UCSD-AML1 (cell line): ENCODE data around the gene PGPEP1.
"Not testable (repeated sequence)": the region's sequence is repeated elsewhere in the genome, so short reads cannot be mapped to it uniquely, and the experiment has no call there.

Source experiments
- DNase-seq: peaks from one replicate; lab custom pipeline; 2025; ENCODE audit not compliant: unreplicated experiment; lab: John Stamatoyannopoulos, UW

The PGPEP1 gene

DNA sequence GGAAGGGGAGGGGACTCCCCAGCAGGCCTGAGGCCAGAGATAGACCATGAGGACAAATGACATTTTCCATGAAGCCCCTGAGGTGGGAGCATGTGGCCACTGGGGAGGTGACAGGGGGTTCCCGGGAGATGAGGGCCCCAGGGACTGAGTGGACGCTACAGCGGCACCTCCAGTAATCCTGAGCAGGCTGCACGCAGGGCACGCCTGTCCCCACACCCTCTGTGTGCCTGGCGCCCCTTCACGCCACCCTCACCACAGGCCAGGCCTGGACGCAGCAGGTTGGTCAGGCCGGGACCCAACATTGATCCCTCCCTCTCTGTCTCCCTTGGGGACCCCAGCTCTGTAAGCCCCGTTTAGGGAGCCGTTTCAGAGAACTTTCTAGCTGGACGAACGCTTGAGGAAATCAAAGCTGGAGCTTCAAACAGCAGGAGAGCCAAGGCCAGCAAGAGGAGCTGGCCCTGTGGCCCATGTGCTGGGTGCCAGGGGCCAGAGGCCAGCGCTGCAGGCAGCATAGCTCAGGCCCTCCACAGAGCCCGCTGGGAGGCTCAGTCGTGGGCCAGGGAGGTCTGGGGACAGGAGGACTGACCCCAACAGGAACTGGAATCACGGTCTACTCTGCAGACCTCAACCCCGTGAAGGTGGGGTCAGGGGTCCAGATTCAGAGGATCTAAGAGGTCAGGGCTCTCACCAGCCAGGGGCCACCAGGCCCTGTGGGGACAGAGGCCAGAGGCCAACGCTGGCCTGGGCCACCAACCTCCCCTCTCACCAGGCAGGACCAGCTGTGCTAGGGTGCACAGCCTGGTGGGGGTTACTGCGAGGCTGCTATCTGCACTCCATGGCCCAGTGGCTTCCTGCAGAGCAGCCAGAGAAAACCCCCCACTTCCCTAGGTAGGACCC, 32.1 kb upstream of the PGPEP1 start:
- no peak for DNase-seq

- no peak for DNase-seq
These were observed 31.5 kb upstream of the PGPEP1 start for GRCh38 chr19:18308948-18309325.

DNA sequence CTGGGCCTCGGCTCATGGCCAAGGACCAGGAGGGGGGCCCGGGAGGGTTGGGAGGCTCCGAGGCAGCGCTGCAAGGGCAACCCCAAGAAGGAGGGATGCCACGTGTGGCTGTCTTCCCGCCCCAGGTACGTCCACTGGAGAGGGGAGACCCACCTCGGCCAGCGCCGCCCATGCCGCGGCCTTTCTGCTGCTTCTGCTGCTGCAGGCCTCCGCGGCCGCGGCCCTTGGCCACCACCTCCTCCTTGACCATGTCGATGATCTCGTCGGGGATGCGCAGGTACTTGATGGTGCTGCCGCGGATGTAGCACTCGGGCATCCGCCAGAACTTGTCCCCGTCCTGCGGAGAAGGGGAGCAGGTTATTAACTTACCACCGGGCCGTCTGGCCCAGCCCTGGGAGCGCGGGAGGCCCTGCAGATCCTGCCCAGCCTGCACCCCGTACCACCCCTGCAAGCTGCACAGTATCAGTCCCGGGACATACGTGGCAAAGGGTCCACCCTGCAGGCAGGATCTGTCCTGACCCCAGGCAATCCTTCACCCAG, 30.8 kb upstream of the PGPEP1 start:
- DNase-seq: no peak

- DNase-seq: no peak
These were observed 30.1 kb upstream of the PGPEP1 start for GRCh38 chr19:18310118-18310909.

DNA sequence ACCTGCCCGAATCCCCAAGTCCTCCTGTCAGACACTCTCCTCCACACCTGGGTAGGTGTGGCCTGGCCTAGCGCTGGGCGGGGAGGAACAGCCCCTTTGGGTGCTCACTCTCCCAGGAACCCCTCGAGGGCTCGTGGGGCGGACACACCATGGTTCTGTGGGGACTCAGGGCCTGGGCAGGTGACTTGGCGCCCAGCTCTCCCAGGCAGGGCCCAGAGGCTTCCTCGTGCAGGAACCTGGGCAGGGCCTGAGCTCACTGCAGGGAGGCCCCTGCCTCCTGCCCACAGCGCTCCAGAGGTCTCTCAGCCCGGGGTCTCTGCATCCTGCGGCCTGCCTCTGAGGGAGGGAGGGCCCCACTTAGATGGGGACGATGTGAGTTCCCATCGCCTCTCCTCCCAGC, 29.4 kb upstream of the PGPEP1 start:
- DNase-seq: no peak

GRCh38 chr19:18311502-18312091, 28.8 kb upstream of the PGPEP1 start:
- DNase-seq: no peak

DNA sequence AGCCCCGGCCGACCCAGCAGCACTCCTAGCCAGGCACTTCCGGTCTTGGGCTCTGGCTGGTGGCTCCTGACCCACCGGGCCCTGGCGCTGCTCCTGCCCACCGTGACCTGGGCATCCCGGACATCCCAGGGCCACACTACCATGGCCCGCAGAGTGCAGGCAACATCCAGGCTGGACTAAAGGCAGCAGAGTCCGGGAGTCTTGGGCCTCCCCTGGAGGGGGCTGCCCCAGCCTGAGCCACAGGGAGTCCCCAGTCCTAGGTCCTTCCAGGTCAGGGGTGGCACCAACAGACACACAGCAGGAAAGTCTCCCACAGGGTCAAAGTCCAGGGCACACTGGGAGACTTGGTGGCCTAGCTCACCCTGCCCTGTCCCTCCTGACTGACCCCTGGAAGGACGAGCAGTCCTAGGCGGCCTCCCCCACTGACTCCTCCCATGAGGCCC, 28.3 kb upstream of the PGPEP1 start:
- DNase-seq: no peak

GRCh38 chr19:18313398-18313797, 27.0 kb upstream of the PGPEP1 start:
- DNase-seq: no peak

- peak; percentile 95 for DNase-seq
These were observed 22.2 kb upstream of the PGPEP1 start for GRCh38 chr19:18317961-18318800.

GRCh38 chr19:18319591-18320135, 20.7 kb upstream of the PGPEP1 start:
- DNase-seq: no peak

- DNase-seq: peak; percentile 47
These were observed 19.3 kb upstream of the PGPEP1 start for GRCh38 chr19:18320865-18321733.

GRCh38 chr19:18321734-18322102, 18.7 kb upstream of the PGPEP1 start:
- DNase-seq: peak; percentile 50

DNA sequence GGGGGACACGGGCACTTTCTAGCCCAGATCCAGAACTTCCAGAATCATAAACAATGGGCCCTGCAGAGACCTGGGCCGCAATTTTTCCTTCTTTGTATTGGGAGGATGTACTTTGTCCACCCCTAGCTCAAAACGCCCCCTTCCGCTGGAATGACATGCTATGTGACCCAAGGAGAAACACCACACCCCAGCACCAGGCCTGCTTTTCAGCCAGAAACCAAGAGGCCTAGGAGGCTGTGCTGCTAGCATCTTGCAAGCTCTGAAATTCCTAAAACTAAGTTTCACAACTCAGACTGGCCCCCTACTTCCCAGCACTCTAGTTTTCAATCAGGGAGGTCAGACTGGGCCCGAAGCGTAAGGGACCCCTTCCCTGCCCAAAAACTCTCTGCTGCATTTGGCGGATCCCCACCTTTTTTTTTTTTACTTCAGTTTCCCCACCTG, 18.1 kb upstream of the PGPEP1 start:
- peak; percentile 72 for DNase-seq

DNA sequence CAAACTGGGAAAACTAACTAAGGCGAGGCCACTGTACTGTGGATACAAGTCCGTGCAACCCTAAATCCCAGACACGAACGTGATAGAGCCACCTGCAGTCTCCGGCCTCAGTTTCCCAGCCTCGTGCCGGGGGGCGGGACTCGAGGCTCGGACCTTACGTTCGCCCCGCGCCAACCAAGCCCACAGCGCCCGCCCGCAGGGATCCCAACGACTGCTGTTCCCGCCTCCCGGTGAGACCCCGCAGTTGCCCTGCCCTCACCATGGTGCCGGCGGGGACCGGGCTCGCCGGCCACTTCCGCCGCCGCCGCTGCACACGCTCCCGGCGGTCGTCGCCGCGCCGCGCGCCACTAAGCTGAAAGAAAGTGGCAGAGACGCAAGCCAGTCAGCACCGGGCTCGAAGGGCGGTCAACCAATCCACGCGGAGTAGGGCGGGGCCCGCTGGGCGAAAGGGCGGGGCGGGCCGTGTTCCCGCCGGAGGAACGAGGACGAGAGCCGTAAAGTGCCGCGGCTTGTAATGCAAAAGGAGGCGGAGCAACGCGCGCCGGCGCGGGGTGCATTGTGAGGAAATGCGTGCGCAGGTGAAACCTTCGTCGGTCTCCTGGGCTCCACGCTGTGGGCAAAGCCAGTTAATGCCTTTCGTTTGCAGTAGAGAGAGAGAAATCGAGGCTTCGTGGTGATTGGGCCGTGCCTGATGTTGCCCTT, 17.5 kb upstream of the PGPEP1 start, which contains the start of gene LSM4:
LSM4 (minus strand) TSS at position 318 of the 702 bp plus-strand sequence; CDS start at position 262, 56 bp downstream.
- peak; percentile 99 for DNase-seq

GRCh38 chr19:18324373-18324731, 16.0 kb upstream of the PGPEP1 start:
- not testable (repeated sequence) for DNase-seq

DNA sequence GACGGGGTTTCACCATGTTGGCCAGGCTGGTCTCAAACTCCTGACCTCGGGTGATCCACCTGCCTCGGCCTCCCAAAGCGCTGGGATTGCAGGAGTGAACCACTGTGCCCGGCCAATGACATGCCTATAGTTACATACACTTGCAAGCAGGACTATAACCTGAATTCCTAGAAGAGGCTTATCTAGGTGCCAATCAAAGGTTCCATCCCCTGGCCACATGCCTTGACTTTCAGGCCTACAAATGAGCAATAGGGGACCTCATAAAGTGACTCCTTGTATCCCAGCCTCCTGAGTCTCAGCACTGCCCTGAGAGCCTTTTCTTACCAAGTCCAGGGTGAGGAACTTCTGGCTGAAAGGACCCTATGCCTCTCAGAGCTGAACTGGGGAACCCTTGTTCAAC, 13.6 kb upstream of the PGPEP1 start:
- no peak for DNase-seq

GRCh38 chr19:18328340-18329034, 11.9 kb upstream of the PGPEP1 start:
- DNase-seq: peak; percentile 80

- no peak for DNase-seq
These were observed 11.4 kb upstream of the PGPEP1 start for GRCh38 chr19:18329035-18329376.
